K562 (cell line): ENCODE results near the gene PHF20. TPM values are rescaled to one million over a fixed set of nuclear protein-coding genes. Genes with fewer than 3 reads are reported as not detected.

Experiments used
- BRF1 ChIP-seq: IDR thresholded peaks from 3 replicates; pipeline ENCODE4 v1.6.1; 2011; ENCODE audit warnings: borderline replicate concordance, mild to moderate bottlenecking; ENCODE audit not compliant: insufficient read length; ENCODE audit errors: extremely low read depth
- KAT2B ChIP-seq: IDR thresholded peaks from one replicate; pipeline ENCODE4 v1.6.1; 2012; ENCODE audit warnings: low read depth, mild to moderate bottlenecking, control low read depth, inconsistent platforms, low read length, moderate library complexity
- MTA1 ChIP-seq: fragments of 450-650 bp; IDR thresholded peaks from 2 replicates; pipeline ENCODE4 v1.6.1; 2017; ENCODE audit warnings: borderline replicate concordance
- RFX7 ChIP-seq: fragments of 250-450 bp; sonication (Bioruptor Pico); IDR thresholded peaks from 2 replicates; pipeline ENCODE4 v1.5.1; 2021; ENCODE audit warnings: mild to moderate bottlenecking
- ZNF282 ChIP-seq: sonication (generic); formaldehyde crosslinking; IDR thresholded peaks from 2 replicates; pipeline ENCODE4 v1.8.1; 2023; ENCODE audit warnings: missing genetic modification reagents
- ZNF586 ChIP-seq: fragments of 450-650 bp; formaldehyde crosslinking; conservative IDR thresholded peaks from 2 replicates; pipeline ENCODE4 v1.4.0; 2020; ENCODE audit warnings: mild to moderate bottlenecking, moderate library complexity
- ZNF696 ChIP-seq: fragments of 250-450 bp; sonication (Bioruptor Pico); conservative IDR thresholded peaks from 2 replicates; pipeline ENCODE4 v1.4.0; 2020; ENCODE audit warnings: mild to moderate bottlenecking, moderate library complexity
- polyA plus RNA-seq, 8 experiments: library from polyadenylated mRNA; depleted of rRNA in 4 of 8; stranded (reverse) in 5 of 8; unstranded in 3 of 8; fragments of >200 nt; fragmentation: Nextera tagmentation in 2 of 8; fragmentation: Illumina TruSeq in 1 of 8; extraction: Ambion mirVana in 2 of 8; extraction: Trizol in 1 of 8; gene quantifications; 2 replicates each; pipeline versions ENCODE4 v1.2.1 to v1.2.3, GENCODE V29; 2011 to 2014; ENCODE audit warnings: inconsistent platforms in 1 of 8, missing spikeins in 1 of 8
- total RNA-seq, 7 experiments: library from RNA; depleted of rRNA in 6 of 7; stranded (reverse); fragments of >200 nt in 6 of 7; fragmentation: Illumina TruSeq in 2 of 7; extraction: Trizol in 2 of 7; gene quantifications; 2 replicates each; pipeline versions ENCODE4 v1.2.1 to v1.2.3, GENCODE V29; 2011 to 2021; ENCODE audit warnings: low replicate concordance in 1 of 7
- TF ChIP-seq, protein P1 (sequence below): fragments of 450-650 bp; IDR thresholded peaks from 2 replicates; pipeline ENCODE4 v1.6.1; 2016; ENCODE audit warnings: mild to moderate bottlenecking, moderate library complexity
- TF ChIP-seq, protein P2 (sequence below): fragments of 450-650 bp; conservative IDR thresholded peaks from 2 replicates; pipeline ENCODE4 v1.6.1; 2016; ENCODE audit warnings: missing genetic modification characterization, low read depth, mild to moderate bottlenecking, missing compliant biosample characterization, moderate library complexity
- TF ChIP-seq, protein P3 (sequence below), 2 experiments: fragments of 450-650 bp; conservative IDR thresholded peaks; 2 replicates each; pipeline ENCODE4 v1.6.1; 2017; ENCODE audit warnings: mild to moderate bottlenecking in 2 of 2, moderate library complexity in 2 of 2
- TF ChIP-seq, protein P4 (sequence below): fragments of 450-650 bp; IDR thresholded peaks from 2 replicates; pipeline ENCODE4 v1.6.1; 2018; ENCODE audit warnings: mild to moderate bottlenecking, low read depth; ENCODE audit not compliant: partially characterized antibody

PHF20 gene
- total and polyA plus RNA-seq, 9 of the 15 experiments (the other 6 are each of a cell fraction or from before 2014, with no cell fraction given) = 49.9 to 196 (median 70.7) TPM

DNA sequence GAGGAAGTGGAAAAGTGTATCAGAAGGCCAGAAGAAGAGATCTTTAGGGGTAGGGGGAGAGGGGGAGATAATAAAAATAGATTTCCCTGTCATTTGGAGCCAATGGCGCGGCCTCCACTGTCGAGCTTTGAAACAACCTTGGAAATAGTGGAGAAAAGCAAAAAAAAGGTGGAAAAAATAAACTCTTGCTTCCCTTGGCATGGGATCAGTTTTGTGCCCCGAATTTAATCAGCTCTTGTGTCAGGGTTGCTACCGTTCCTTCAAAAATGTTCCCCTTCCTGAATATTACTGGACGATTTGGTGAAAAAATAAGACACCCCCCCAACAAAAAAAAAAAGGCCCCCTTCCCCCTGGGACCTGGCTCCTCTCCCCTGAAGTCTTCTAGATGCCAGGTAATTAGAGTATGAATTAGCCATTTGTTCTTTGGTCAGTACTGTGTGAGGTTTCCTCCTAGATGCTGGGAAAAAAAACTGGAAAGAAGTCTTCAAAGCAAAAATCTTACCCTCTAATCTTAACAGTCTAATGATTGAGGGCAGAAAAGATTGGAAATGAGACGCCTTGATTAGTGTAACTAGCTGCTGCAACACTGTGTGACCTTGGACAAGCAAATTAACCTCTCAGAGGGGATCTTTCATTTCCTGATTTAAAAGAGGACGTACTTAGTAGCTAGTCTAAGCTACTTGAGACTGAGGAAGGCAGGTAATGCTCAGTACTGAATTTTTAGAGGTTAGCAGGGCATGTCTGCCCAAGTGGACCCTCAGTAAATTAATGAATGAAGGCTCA, 28.9 kb upstream of the PHF20 start (continued):
- TF ChIP-seq, protein P1, sequence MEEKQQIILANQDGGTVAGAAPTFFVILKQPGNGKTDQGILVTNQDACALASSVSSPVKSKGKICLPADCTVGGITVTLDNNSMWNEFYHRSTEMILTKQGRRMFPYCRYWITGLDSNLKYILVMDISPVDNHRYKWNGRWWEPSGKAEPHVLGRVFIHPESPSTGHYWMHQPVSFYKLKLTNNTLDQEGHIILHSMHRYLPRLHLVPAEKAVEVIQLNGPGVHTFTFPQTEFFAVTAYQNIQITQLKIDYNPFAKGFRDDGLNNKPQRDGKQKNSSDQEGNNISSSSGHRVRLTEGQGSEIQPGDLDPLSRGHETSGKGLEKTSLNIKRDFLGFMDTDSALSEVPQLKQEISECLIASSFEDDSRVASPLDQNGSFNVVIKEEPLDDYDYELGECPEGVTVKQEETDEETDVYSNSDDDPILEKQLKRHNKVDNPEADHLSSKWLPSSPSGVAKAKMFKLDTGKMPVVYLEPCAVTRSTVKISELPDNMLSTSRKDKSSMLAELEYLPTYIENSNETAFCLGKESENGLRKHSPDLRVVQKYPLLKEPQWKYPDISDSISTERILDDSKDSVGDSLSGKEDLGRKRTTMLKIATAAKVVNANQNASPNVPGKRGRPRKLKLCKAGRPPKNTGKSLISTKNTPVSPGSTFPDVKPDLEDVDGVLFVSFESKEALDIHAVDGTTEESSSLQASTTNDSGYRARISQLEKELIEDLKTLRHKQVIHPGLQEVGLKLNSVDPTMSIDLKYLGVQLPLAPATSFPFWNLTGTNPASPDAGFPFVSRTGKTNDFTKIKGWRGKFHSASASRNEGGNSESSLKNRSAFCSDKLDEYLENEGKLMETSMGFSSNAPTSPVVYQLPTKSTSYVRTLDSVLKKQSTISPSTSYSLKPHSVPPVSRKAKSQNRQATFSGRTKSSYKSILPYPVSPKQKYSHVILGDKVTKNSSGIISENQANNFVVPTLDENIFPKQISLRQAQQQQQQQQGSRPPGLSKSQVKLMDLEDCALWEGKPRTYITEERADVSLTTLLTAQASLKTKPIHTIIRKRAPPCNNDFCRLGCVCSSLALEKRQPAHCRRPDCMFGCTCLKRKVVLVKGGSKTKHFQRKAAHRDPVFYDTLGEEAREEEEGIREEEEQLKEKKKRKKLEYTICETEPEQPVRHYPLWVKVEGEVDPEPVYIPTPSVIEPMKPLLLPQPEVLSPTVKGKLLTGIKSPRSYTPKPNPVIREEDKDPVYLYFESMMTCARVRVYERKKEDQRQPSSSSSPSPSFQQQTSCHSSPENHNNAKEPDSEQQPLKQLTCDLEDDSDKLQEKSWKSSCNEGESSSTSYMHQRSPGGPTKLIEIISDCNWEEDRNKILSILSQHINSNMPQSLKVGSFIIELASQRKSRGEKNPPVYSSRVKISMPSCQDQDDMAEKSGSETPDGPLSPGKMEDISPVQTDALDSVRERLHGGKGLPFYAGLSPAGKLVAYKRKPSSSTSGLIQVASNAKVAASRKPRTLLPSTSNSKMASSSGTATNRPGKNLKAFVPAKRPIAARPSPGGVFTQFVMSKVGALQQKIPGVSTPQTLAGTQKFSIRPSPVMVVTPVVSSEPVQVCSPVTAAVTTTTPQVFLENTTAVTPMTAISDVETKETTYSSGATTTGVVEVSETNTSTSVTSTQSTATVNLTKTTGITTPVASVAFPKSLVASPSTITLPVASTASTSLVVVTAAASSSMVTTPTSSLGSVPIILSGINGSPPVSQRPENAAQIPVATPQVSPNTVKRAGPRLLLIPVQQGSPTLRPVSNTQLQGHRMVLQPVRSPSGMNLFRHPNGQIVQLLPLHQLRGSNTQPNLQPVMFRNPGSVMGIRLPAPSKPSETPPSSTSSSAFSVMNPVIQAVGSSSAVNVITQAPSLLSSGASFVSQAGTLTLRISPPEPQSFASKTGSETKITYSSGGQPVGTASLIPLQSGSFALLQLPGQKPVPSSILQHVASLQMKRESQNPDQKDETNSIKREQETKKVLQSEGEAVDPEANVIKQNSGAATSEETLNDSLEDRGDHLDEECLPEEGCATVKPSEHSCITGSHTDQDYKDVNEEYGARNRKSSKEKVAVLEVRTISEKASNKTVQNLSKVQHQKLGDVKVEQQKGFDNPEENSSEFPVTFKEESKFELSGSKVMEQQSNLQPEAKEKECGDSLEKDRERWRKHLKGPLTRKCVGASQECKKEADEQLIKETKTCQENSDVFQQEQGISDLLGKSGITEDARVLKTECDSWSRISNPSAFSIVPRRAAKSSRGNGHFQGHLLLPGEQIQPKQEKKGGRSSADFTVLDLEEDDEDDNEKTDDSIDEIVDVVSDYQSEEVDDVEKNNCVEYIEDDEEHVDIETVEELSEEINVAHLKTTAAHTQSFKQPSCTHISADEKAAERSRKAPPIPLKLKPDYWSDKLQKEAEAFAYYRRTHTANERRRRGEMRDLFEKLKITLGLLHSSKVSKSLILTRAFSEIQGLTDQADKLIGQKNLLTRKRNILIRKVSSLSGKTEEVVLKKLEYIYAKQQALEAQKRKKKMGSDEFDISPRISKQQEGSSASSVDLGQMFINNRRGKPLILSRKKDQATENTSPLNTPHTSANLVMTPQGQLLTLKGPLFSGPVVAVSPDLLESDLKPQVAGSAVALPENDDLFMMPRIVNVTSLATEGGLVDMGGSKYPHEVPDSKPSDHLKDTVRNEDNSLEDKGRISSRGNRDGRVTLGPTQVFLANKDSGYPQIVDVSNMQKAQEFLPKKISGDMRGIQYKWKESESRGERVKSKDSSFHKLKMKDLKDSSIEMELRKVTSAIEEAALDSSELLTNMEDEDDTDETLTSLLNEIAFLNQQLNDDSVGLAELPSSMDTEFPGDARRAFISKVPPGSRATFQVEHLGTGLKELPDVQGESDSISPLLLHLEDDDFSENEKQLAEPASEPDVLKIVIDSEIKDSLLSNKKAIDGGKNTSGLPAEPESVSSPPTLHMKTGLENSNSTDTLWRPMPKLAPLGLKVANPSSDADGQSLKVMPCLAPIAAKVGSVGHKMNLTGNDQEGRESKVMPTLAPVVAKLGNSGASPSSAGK = no peak
- TF ChIP-seq, protein P2, sequence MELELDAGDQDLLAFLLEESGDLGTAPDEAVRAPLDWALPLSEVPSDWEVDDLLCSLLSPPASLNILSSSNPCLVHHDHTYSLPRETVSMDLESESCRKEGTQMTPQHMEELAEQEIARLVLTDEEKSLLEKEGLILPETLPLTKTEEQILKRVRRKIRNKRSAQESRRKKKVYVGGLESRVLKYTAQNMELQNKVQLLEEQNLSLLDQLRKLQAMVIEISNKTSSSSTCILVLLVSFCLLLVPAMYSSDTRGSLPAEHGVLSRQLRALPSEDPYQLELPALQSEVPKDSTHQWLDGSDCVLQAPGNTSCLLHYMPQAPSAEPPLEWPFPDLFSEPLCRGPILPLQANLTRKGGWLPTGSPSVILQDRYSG (tag) = 0 out of 2 replicates have a peak, but pooled peaks have one; percentile 23
- TF ChIP-seq ZNF586 (CRISPR knock-in tag) = no peak
- TF ChIP-seq KAT2B = no peak
- TF ChIP-seq ZNF696 (CRISPR knock-in tag) = no peak
- TF ChIP-seq, protein P3, sequence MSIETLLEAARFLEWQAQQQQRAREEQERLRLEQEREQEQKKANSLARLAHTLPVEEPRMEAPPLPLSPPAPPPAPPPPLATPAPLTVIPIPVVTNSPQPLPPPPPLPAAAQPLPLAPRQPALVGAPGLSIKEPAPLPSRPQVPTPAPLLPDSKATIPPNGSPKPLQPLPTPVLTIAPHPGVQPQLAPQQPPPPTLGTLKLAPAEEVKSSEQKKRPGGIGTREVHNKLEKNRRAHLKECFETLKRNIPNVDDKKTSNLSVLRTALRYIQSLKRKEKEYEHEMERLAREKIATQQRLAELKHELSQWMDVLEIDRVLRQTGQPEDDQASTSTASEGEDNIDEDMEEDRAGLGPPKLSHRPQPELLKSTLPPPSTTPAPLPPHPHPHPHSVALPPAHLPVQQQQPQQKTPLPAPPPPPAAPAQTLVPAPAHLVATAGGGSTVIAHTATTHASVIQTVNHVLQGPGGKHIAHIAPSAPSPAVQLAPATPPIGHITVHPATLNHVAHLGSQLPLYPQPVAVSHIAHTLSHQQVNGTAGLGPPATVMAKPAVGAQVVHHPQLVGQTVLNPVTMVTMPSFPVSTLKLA (conservative IDR thresholded peaks at IDR 0.05) = no peak
- no peak for TF ChIP-seq RFX7 (CRISPR knock-in tag)
- TF ChIP-seq, protein P4, sequence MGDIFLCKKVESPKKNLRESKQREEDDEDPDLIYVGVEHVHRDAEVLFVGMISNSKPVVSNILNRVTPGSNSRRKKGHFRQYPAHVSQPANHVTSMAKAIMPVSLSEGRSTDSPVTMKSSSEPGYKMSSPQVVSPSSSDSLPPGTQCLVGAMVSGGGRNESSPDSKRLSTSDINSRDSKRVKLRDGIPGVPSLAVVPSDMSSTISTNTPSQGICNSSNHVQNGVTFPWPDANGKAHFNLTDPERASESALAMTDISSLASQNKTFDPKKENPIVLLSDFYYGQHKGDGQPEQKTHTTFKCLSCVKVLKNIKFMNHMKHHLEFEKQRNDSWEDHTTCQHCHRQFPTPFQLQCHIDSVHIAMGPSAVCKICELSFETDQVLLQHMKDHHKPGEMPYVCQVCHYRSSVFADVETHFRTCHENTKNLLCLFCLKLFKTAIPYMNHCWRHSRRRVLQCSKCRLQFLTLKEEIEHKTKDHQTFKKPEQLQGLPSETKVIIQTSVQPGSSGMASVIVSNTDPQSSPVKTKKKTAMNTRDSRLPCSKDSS = no peak
- no peak for TF ChIP-seq BRF1
- no peak for TF ChIP-seq ZNF282
- TF ChIP-seq MTA1 = no peak
